ENCODE measurements around the gene KIF25.

GRCh38 chr6:167949121-167949684 lies 48.3 kb upstream of the KIF25 start:
- TF ChIP-seq, protein P1, sequence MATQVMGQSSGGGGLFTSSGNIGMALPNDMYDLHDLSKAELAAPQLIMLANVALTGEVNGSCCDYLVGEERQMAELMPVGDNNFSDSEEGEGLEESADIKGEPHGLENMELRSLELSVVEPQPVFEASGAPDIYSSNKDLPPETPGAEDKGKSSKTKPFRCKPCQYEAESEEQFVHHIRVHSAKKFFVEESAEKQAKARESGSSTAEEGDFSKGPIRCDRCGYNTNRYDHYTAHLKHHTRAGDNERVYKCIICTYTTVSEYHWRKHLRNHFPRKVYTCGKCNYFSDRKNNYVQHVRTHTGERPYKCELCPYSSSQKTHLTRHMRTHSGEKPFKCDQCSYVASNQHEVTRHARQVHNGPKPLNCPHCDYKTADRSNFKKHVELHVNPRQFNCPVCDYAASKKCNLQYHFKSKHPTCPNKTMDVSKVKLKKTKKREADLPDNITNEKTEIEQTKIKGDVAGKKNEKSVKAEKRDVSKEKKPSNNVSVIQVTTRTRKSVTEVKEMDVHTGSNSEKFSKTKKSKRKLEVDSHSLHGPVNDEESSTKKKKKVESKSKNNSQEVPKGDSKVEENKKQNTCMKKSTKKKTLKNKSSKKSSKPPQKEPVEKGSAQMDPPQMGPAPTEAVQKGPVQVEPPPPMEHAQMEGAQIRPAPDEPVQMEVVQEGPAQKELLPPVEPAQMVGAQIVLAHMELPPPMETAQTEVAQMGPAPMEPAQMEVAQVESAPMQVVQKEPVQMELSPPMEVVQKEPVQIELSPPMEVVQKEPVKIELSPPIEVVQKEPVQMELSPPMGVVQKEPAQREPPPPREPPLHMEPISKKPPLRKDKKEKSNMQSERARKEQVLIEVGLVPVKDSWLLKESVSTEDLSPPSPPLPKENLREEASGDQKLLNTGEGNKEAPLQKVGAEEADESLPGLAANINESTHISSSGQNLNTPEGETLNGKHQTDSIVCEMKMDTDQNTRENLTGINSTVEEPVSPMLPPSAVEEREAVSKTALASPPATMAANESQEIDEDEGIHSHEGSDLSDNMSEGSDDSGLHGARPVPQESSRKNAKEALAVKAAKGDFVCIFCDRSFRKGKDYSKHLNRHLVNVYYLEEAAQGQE (IDR thresholded peaks at IDR 0.05; ENCODE audit: insufficient read depth in 1 of 2, low read depth in 2 of 2, low read length in 2 of 2): no peak
- no peak for TF ChIP-seq POLR2AphosphoS5 (IDR thresholded peaks at IDR 0.05; ENCODE audit: low read depth, low read length)

All from PFSK-1 (cell line).